ENCODE measurements around the gene RUNX2. TPM values are rescaled to one million over a fixed set of nuclear protein-coding genes. Genes with fewer than 3 reads are reported as not detected.

The RUNX2 gene
- total and polyA plus RNA-seq, 9 of the 15 experiments (the other 6 are each of a cell fraction or from before 2014, with no cell fraction given), result 0.29 to 1.00 (median 0.43) TPM

DNA sequence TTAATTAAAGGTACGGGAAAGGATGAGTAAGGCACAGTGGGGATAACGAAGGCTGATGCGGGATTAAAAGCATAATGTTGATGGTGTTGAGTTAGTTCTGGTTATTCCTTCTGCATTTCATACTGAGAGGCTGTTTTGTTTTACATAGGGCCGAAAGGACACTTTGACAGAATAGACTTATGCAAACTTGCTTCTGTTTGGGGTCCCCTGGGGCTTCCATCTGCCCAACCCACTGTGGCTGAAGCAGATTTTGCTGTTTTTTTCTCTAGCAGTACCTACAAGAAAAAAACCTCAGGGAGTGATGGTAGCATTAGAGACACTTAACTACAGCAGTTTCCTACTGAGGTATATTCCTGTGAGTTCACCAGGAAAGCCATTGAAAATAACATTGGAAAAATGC lies 185.7 kb downstream of the RUNX2 start:
- Histone ChIP-seq H3K4me3 (no peak overlapping the region), H3K4me1 (replicated peaks in 1 of 2; ENCODE audit: control insufficient read depth in 2 of 2, insufficient read depth in 2 of 2, low read length in 2 of 2) (no peaks in the 10 kb centered on the region), H3K27me3 (ENCODE audit: control insufficient read depth in 2 of 2, insufficient read depth in 2 of 2, low read length in 2 of 2) (no peaks in the 10 kb centered on the region; a peak in 1 of 5 replicates)

More for the DNA sequence above, 185.7 kb downstream of the RUNX2 start:
- in situ Hi-C loops (cut with MboI) (no loop called here), intact Hi-C loops (cut with micrococcal nuclease) (no loop called here)
- WGBS (ENCODE audit: insufficient coverage, low coverage, missing lambda C conversion rate), result 57% methylated on average over 4 of the region's 4 CpGs
- no peak overlapping the region for H2AFZ ChIP-seq (ENCODE audit: low read depth, low read length)
- no peak overlapping the region for H3K27ac ChIP-seq (ENCODE audit: extremely low read depth, low read depth, low read length)
- no peaks in the 10 kb centered on the region for H3K79me2 ChIP-seq (ENCODE audit: control insufficient read depth, insufficient read depth, low read length)
- H3K9ac ChIP-seq (ENCODE audit: insufficient read depth in 1 of 2, low read depth in 2 of 2, low read length in 2 of 2), result no peak overlapping the region
- no peak for TF ChIP-seq MCM7 (IDR thresholded peaks at IDR 0.05)
- no peak for TF ChIP-seq ZFP30 (CRISPR knock-in tag; IDR thresholded peaks at IDR 0.05; ENCODE audit: borderline replicate concordance)
- no peak for TF ChIP-seq FOXK1 (CRISPR knock-in tag; IDR thresholded peaks at IDR 0.05; ENCODE audit: borderline replicate concordance)
- no peak for TF ChIP-seq FOSL1 (tag; conservative IDR thresholded peaks at IDR 0.05)
- no peak for TF ChIP-seq MTA2 (IDR thresholded peaks at IDR 0.05; ENCODE audit: low read depth)
- no peak for TF ChIP-seq KAT8 (IDR thresholded peaks at IDR 0.05; ENCODE audit: low read depth)
- no peak for TF ChIP-seq CEBPB (tag; IDR thresholded peaks at IDR 0.05)
- no peak for TF ChIP-seq MYNN (IDR thresholded peaks at IDR 0.05)
- no peak for TF ChIP-seq MYNN (CRISPR knock-in tag; IDR thresholded peaks at IDR 0.05)
- TF ChIP-seq, protein P1, sequence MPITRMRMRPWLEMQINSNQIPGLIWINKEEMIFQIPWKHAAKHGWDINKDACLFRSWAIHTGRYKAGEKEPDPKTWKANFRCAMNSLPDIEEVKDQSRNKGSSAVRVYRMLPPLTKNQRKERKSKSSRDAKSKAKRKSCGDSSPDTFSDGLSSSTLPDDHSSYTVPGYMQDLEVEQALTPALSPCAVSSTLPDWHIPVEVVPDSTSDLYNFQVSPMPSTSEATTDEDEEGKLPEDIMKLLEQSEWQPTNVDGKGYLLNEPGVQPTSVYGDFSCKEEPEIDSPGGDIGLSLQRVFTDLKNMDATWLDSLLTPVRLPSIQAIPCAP (CRISPR knock-in tag; IDR thresholded peaks at IDR 0.05; ENCODE audit: borderline replicate concordance), result no peak
- TF ChIP-seq, protein P2, sequence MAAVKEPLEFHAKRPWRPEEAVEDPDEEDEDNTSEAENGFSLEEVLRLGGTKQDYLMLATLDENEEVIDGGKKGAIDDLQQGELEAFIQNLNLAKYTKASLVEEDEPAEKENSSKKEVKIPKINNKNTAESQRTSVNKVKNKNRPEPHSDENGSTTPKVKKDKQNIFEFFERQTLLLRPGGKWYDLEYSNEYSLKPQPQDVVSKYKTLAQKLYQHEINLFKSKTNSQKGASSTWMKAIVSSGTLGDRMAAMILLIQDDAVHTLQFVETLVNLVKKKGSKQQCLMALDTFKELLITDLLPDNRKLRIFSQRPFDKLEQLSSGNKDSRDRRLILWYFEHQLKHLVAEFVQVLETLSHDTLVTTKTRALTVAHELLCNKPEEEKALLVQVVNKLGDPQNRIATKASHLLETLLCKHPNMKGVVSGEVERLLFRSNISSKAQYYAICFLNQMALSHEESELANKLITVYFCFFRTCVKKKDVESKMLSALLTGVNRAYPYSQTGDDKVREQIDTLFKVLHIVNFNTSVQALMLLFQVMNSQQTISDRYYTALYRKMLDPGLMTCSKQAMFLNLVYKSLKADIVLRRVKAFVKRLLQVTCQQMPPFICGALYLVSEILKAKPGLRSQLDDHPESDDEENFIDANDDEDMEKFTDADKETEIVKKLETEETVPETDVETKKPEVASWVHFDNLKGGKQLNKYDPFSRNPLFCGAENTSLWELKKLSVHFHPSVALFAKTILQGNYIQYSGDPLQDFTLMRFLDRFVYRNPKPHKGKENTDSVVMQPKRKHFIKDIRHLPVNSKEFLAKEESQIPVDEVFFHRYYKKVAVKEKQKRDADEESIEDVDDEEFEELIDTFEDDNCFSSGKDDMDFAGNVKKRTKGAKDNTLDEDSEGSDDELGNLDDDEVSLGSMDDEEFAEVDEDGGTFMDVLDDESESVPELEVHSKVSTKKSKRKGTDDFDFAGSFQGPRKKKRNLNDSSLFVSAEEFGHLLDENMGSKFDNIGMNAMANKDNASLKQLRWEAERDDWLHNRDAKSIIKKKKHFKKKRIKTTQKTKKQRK (IDR thresholded peaks at IDR 0.05; ENCODE audit: borderline replicate concordance, low read depth, low read length), result no peak
- TF ChIP-seq SAP30 (IDR thresholded peaks at IDR 0.05; ENCODE audit: borderline replicate concordance, insufficient read depth, low read depth, low read length, poor library complexity, severe bottlenecking), result no peak
- TF ChIP-seq MCM5 (IDR thresholded peaks at IDR 0.05; ENCODE audit: low read depth), result no peak
- no peak for TF ChIP-seq HNRNPK (IDR thresholded peaks at IDR 0.05; ENCODE audit: low read depth, low read length, poor library complexity, severe bottlenecking)
- TF ChIP-seq, protein P3, sequence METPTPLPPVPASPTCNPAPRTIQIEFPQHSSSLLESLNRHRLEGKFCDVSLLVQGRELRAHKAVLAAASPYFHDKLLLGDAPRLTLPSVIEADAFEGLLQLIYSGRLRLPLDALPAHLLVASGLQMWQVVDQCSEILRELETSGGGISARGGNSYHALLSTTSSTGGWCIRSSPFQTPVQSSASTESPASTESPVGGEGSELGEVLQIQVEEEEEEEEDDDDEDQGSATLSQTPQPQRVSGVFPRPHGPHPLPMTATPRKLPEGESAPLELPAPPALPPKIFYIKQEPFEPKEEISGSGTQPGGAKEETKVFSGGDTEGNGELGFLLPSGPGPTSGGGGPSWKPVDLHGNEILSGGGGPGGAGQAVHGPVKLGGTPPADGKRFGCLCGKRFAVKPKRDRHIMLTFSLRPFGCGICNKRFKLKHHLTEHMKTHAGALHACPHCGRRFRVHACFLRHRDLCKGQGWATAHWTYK (CRISPR knock-in tag; IDR thresholded peaks at IDR 0.05), result no peak
- no TSS peak for BruUV-seq (replicated peaks)
- FAIRE-seq (no peak), DNase-seq (ENCODE audit: extremely low read depth in 1 of 4, low spot score in 3 of 4) (no peak), ATAC-seq (no peak)
- no peaks in the 10 kb centered on the region for H3K36me3 ChIP-seq (ENCODE audit: control insufficient read depth, insufficient read depth, low read length)
- CTCF ChIA-PET (ENCODE audit: low intra/inter-chr PET ratio), result no interaction called here
- POLR2A ChIA-PET, result no interaction called here
- no peaks in the 10 kb centered on the region for H3K9me1 ChIP-seq (ENCODE audit: control insufficient read depth, insufficient read depth, low read length)
- no peaks in the 10 kb centered on the region for H4K20me1 ChIP-seq (replicated peaks; ENCODE audit: control insufficient read depth, insufficient read depth, low read length)
- H3K9me3 ChIP-seq (replicated peaks; ENCODE audit: control insufficient read depth, insufficient read depth, low read depth, low read length), result no peaks in the 10 kb centered on the region
- H3K4me2 ChIP-seq (ENCODE audit: insufficient read depth, low read length), result no peak overlapping the region

Measured in K562 (cell line).